Endothelial cell of umbilical vein (primary cell): ENCODE measurements around the gene PAX5. TPM values are rescaled to one million over a fixed set of nuclear protein-coding genes. Genes with fewer than 3 reads are reported as not detected.
"Not testable (repeated sequence)": the region's sequence is repeated elsewhere in the genome, so short reads cannot be mapped to it uniquely, and the experiment has no call there.

Experiments used
- BruUV-seq: library from RNA; stranded (reverse); fragments of 400-500 nt; replicated peaks from 2 replicates; lab custom pipeline; 2021; lab: Mats Ljungman, UMichigan
- CTCF ChIA-PET: fragments of 300-600, 350-600 bp; sonication (Branson Sonifier 250); formaldehyde crosslinking; loops from one replicate; lab custom pipeline; 2021; ENCODE audit warnings: antibody characterized with exemption, inconsistent platforms; lab: Charles Lee
- POLR2A ChIA-PET: fragments of 300-600, 350-600 bp; sonication (Branson Sonifier 250); formaldehyde crosslinking; loops from one replicate; lab custom pipeline; 2021; ENCODE audit warnings: antibody characterized with exemption, inconsistent platforms; lab: Charles Lee
- DNase-seq: peaks from one replicate; pipeline ENCODE4 v3.0.0-alpha.2; 2011; ENCODE audit warnings: low read depth, low spot score
- FAIRE-seq: peaks from 2 replicates; lab custom pipeline; 2011; peaks lifted over from hg19 to GRCh38; lab: Jason Lieb, UNC
- H2AFZ ChIP-seq: 2 replicates; pipeline ENCODE4 v1.6.0; 2012; ENCODE audit warnings: low read depth, low read length, control low read depth, inconsistent platforms
- H3K27ac ChIP-seq: 2 replicates; pipeline ENCODE4 v1.5.1; 2011; ENCODE audit warnings: low read depth, mild to moderate bottlenecking, control low read depth, low read length, moderate library complexity; ENCODE audit not compliant: insufficient read depth
- H3K27me3 ChIP-seq, 2 experiments: 2 replicates each; pipeline versions ENCODE4 v1.6.0 to v1.6.1; 2011; ENCODE audit warnings: low read length in 2 of 2, mixed read lengths in 1 of 2; ENCODE audit not compliant: control insufficient read depth in 2 of 2, insufficient read depth in 2 of 2
- H3K36me3 ChIP-seq, 2 experiments: 2 replicates in 1 of 2; 3 replicates in 1 of 2; pipeline ENCODE4 v1.5.1; 2011; ENCODE audit warnings: low read length in 2 of 2, mild to moderate bottlenecking in 1 of 2, moderate library complexity in 1 of 2; ENCODE audit not compliant: control insufficient read depth in 2 of 2, insufficient read depth in 2 of 2; ENCODE audit errors: extremely low read depth in 1 of 2
- H3K4me1 ChIP-seq: 3 replicates; pipeline ENCODE4 v1.5.1; 2011; ENCODE audit warnings: mild to moderate bottlenecking, low read length; ENCODE audit not compliant: control insufficient read depth, insufficient read depth; ENCODE audit errors: extremely low read depth
- H3K4me2 ChIP-seq: 2 replicates; pipeline ENCODE4 v1.6.1; 2011; ENCODE audit warnings: low read length, control low read depth, mixed read lengths; ENCODE audit not compliant: insufficient read depth
- H3K4me3 ChIP-seq, 3 experiments: fragments of 200-600 bp in 1 of 3; sonication (generic), shearing (Covaris generic) in 1 of 3; replicated peaks in 1 of 3; 2 replicates each; pipeline ENCODE4 v1.5.1; 2011 to 2016; ENCODE audit warnings: control low read depth in 3 of 3, low read length in 3 of 3, mild to moderate bottlenecking in 2 of 3, inconsistent platforms in 1 of 3, low read depth in 1 of 3, moderate library complexity in 1 of 3; ENCODE audit not compliant: insufficient read depth in 1 of 3
- H3K79me2 ChIP-seq: 2 replicates; pipeline ENCODE4 v1.6.0; 2012; ENCODE audit warnings: low read length, inconsistent platforms; ENCODE audit not compliant: control insufficient read depth, insufficient read depth
- H3K9ac ChIP-seq: replicated peaks from 2 replicates; pipeline ENCODE3; 2011; ENCODE audit warnings: low read length, control low read depth; ENCODE audit not compliant: insufficient read depth; ENCODE audit errors: extremely low read depth
- H3K9me1 ChIP-seq: replicated peaks from 3 replicates; pipeline ENCODE4 v1.6.0; 2011; ENCODE audit warnings: mild to moderate bottlenecking, low read length; ENCODE audit not compliant: control insufficient read depth, insufficient read depth; ENCODE audit errors: extremely low read depth
- H3K9me3 ChIP-seq: replicated peaks from 2 replicates; pipeline ENCODE4 v1.5.1; 2012; ENCODE audit warnings: low read length, inconsistent platforms; ENCODE audit not compliant: control insufficient read depth, insufficient read depth
- H4K20me1 ChIP-seq: replicated peaks from 2 replicates; pipeline ENCODE3; 2011; ENCODE audit warnings: mild to moderate bottlenecking, low read length; ENCODE audit not compliant: control insufficient read depth, insufficient read depth; ENCODE audit errors: extremely low read depth
- GATA2 ChIP-seq: IDR thresholded peaks from 2 replicates; pipeline ENCODE4 v1.7.0; 2011; ENCODE audit warnings: low read depth, mild to moderate bottlenecking, moderate library complexity, mixed read lengths, low read length; ENCODE audit not compliant: insufficient read length, insufficient read depth
- JUN ChIP-seq: IDR thresholded peaks from 2 replicates; pipeline ENCODE4 v1.6.1; 2011; ENCODE audit warnings: borderline replicate concordance, low read depth; ENCODE audit not compliant: insufficient read length, insufficient read depth
- MYC ChIP-seq: IDR thresholded peaks from one replicate; pipeline ENCODE4 v1.6.1; 2011; ENCODE audit warnings: mild to moderate bottlenecking, low read depth, low read length
- POLR2AphosphoS5 ChIP-seq: IDR thresholded peaks from 2 replicates; pipeline ENCODE4 v1.6.1; 2012; ENCODE audit warnings: low read depth, mild to moderate bottlenecking, control low read depth, low read length, moderate library complexity; ENCODE audit not compliant: insufficient read depth
- dilution Hi-C: fragments of 300-500 bp; cut with MboI; formaldehyde crosslinking; loops from one replicate; pipeline ENCODE4 v1.15.0; 2019; ENCODE audit warnings: low sequenced_read_pairs; ENCODE audit not compliant: extremely low pct_ligation_motif_present
- intact Hi-C: fragments of 100-400 bp; cut with micrococcal nuclease; formaldehyde crosslinking; loops from one replicate; pipeline ENCODE4 v1.10.0; 2022
- polyA plus RNA-seq, 4 experiments: library from polyadenylated mRNA; depleted of rRNA in 3 of 4; stranded (reverse) in 3 of 4; unstranded in 1 of 4; fragments of >200 nt; gene quantifications; 2 replicates each; pipeline versions ENCODE4 v1.2.1 to v1.2.3, GENCODE V29; 2011 to 2012; ENCODE audit warnings: missing spikeins in 1 of 4
- total RNA-seq: library from RNA; stranded (reverse); gene quantifications from 2 replicates; pipeline ENCODE4 v1.2.3, GENCODE V29; 2021

Gene PAX5
- total and polyA plus RNA-seq, 2 donors (not counting 3 experiments of a cell fraction or from before 2014, with no cell fraction given): not detected

GRCh38 chr9:37056046-37056920 lies 22.2 kb upstream of the PAX5 start:
- no peak overlapping the region for H3K4me3 ChIP-seq
- no peak for DNase-seq
- TF ChIP-seq JUN (no peak), POLR2AphosphoS5 (no peak), MYC (no peak), GATA2 (no peak)
- no peaks in the 10 kb centered on the region for H3K4me1 ChIP-seq
- ChIA-PET CTCF (no interaction called here), POLR2A (no interaction called here)
- H3K4me2 ChIP-seq: no peak overlapping the region
- H3K79me2 ChIP-seq: no peaks in the 10 kb centered on the region
- no peaks in the 10 kb centered on the region for H3K9me3 ChIP-seq
- BruUV-seq: no TSS peak
- no peak overlapping the region for H2AFZ ChIP-seq
- H3K36me3 ChIP-seq: no peaks in the 10 kb centered on the region
- FAIRE-seq: no peak
- H4K20me1 ChIP-seq: no peaks in the 10 kb centered on the region
- peaks cover 21 to 34% of the 10 kb centered on the region in 2 experiments for H3K27me3 ChIP-seq
- no peak overlapping the region for H3K27ac ChIP-seq
- intact Hi-C loops: no loop called here
- H3K9ac ChIP-seq: no peak overlapping the region
- dilution Hi-C loops: no loop called here
- H3K9me1 ChIP-seq: no peaks in the 10 kb centered on the region

GRCh38 chr9:37054363-37054720 lies 20.3 kb upstream of the PAX5 start:
- dilution Hi-C loops, POLR2A ChIA-PET, BruUV-seq, H3K9ac ChIP-seq, DNase-seq, FAIRE-seq, H3K27ac ChIP-seq, H3K36me3 ChIP-seq, H3K9me1 ChIP-seq, CTCF ChIA-PET, H3K79me2 ChIP-seq, H3K4me3 ChIP-seq, H3K9me3 ChIP-seq, H3K4me1 ChIP-seq, intact Hi-C loops, H3K4me2 ChIP-seq, H2AFZ ChIP-seq, H4K20me1 ChIP-seq: not testable (repeated sequence)
- peaks cover 24 to 45% of the 10 kb centered on the region in 2 experiments for H3K27me3 ChIP-seq
